Fibroblast of villous mesenchyme (primary cell): Measurements from ENCODE around the gene RPS6KB2. TPM values are rescaled to one million over a fixed set of nuclear protein-coding genes. Genes with fewer than 3 reads are reported as not detected.

ENCODE experiments used
- DNase-seq: peaks from one replicate; pipeline ENCODE4 v3.0.0-alpha.2; 2010; ENCODE audit warnings: low read depth
- H3K4me3 ChIP-seq: 2 replicates; pipeline ENCODE4 v1.5.1; 2011; ENCODE audit warnings: low read depth, mild to moderate bottlenecking, low read length
- total RNA-seq: library from RNA; depleted of rRNA; stranded (reverse); fragments of >200 nt; gene quantifications from 2 replicates; pipeline ENCODE4 v1.2.3, GENCODE V29; 2012
- TF ChIP-seq, protein P1 (sequence below): IDR thresholded peaks from 2 replicates; pipeline ENCODE4 v1.5.1; 2012; ENCODE audit warnings: low read depth, mild to moderate bottlenecking, low read length; ENCODE audit not compliant: insufficient read depth

RPS6KB2 gene
- total RNA-seq, 1 donor: 42.3 TPM

DNA sequence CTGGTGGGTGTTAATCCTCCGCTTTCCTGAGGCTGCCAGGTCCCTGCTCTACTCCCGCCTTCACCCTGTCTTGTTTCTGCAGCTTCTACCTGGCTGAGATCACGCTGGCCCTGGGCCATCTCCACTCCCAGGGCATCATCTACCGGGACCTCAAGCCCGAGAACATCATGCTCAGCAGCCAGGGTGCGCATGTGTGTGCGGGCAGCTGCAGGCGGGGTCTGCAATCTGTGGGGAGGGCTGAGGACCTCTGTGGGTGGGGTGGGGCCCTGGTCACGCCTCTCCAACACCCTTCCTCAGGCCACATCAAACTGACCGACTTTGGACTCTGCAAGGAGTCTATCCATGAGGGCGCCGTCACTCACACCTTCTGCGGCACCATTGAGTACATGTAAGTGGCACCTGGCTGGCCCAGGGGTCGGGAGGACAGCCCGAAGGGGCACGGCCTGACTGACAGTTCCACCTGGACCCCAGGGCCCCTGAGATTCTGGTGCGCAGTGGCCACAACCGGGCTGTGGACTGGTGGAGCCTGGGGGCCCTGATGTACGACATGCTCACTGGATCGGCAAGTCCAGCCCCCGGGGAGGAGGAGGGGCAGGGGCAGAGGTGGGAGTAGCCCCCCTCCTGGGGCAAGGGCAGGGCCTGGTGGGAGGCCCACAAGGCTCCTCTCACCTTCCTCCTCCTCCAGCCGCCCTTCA lies 4.5 kb downstream of the RPS6KB2 start:
- DNase-seq: no peak
- TF ChIP-seq, protein P1, sequence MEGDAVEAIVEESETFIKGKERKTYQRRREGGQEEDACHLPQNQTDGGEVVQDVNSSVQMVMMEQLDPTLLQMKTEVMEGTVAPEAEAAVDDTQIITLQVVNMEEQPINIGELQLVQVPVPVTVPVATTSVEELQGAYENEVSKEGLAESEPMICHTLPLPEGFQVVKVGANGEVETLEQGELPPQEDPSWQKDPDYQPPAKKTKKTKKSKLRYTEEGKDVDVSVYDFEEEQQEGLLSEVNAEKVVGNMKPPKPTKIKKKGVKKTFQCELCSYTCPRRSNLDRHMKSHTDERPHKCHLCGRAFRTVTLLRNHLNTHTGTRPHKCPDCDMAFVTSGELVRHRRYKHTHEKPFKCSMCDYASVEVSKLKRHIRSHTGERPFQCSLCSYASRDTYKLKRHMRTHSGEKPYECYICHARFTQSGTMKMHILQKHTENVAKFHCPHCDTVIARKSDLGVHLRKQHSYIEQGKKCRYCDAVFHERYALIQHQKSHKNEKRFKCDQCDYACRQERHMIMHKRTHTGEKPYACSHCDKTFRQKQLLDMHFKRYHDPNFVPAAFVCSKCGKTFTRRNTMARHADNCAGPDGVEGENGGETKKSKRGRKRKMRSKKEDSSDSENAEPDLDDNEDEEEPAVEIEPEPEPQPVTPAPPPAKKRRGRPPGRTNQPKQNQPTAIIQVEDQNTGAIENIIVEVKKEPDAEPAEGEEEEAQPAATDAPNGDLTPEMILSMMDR: no peak
- H3K4me3 ChIP-seq: no peak overlapping the region

DNA sequence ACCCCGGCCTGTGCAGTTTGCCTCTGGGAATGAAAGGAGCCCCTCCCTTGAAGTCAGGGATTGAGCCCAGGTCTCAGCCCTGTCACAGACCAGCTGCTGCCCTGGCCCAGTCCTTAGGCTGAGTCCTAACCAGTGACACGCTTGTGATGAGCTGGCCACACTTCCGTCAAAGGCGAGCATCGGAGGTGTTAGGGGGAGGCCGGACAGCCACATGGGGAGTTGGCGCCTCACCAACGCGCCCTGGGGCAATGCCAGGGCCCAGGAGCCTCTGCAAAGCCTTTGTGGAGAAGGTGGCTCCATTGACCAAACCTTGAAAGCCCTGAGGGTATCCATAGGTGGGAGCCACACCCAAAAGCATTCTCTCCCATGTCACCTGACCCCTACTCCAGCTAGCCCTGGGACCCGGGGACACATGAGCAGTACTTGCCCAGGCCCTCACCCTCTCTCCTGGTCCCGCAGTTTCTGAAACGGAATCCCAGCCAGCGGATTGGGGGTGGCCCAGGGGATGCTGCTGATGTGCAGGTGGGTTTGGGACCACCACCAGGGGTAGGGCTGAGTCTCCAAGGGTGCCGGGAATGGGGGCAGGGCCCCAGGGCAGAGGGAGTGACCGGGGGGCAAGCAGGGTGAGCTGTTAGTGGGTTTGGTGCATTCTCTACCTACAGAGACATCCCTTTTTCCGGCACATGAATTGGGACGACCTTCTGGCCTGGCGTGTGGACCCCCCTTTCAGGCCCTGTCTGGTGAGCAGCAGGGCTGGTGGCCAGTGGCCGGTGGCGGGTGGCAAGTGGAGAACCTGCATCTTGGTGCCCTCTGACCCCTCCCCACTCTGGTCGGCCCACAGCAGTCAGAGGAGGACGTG lies 5.5 kb downstream of the RPS6KB2 start:
- DNase-seq: no peak
- no peak overlapping the region for H3K4me3 ChIP-seq
- TF ChIP-seq, protein P1: no peak

DNA sequence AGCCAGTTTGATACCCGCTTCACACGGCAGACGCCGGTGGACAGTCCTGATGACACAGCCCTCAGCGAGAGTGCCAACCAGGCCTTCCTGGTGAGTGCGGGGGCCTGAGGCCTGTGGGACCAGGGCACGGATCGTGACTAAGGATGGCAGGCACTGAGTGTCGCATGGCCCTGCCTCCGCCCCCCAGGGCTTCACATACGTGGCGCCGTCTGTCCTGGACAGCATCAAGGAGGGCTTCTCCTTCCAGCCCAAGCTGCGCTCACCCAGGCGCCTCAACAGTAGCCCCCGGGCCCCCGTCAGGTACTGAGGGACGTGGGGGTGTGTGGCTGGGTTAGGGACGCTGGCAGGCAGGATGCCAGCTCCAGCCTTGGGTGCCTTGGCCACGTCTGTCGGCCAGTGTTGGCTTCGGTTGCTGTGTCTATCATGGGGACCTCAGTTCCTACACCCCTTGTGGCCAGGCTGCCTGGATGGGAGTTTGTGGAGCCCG lies 6.1 kb downstream of the RPS6KB2 start:
- no peak for DNase-seq
- H3K4me3 ChIP-seq: no peak overlapping the region
- TF ChIP-seq, protein P1: no peak

DNA sequence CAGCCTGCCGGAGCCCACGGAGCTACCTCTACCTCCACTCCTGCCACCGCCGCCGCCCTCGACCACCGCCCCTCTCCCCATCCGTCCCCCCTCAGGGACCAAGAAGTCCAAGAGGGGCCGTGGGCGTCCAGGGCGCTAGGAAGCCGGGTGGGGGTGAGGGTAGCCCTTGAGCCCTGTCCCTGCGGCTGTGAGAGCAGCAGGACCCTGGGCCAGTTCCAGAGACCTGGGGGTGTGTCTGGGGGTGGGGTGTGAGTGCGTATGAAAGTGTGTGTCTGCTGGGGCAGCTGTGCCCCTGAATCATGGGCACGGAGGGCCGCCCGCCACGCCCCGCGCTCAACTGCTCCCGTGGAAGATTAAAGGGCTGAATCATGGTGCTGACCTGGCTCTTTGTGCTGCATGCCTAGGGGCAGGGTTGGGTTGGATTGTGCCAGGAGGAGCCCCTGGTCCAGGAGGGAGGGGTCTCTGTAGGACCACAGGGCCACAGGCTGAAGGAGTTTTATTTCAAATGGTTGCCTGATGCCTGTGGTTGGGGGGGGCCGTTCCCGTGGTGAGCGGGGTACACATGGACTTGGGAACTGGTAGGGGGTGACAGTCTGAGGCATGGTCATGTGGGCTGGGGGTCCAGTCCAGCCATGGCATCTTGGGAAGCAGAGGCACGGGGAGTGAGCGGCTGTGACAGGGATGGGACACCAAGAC lies 6.9 kb downstream of the RPS6KB2 start:
- no peak overlapping the region for H3K4me3 ChIP-seq
- TF ChIP-seq, protein P1: no peak
- no peak for DNase-seq

DNA sequence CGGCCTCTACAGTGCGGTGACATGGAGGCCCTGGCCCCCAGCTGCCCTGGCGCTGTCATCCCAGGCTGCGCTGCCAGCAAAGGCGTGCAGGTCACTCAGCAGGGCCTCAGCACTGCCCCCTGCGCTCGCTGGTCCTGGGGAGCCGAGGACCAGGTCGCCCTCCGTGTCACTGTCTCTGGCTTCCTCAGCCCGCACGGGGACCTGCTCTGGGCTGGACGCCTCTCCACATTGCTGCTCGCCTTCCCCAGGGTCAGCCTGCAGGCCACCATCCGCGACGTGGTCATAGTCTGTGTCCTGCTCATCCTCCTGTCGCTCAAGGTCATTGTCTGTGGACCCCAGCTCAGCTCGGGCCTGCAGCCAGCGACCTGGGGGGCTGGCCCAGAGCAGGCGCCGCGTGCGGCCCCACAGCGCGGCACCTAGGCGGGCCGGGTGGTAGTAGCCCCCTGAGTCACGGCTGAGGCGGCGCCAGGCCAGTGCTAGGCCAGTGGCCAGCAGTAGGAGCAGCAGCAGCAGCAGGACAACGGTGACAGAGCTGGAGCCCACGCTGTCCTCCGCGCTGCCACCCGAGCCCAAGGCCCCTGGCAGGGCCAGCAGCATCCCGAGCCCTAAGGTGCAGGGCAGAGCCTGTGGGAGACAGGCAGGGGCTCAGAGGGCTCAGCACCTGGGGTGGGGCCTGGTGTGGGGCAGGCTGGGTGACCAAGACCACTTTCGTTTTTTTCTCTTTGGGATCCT lies 7.6 kb downstream of the RPS6KB2 start:
- DNase-seq: no peak
- TF ChIP-seq, protein P1: no peak
- H3K4me3 ChIP-seq: no peak overlapping the region

DNA sequence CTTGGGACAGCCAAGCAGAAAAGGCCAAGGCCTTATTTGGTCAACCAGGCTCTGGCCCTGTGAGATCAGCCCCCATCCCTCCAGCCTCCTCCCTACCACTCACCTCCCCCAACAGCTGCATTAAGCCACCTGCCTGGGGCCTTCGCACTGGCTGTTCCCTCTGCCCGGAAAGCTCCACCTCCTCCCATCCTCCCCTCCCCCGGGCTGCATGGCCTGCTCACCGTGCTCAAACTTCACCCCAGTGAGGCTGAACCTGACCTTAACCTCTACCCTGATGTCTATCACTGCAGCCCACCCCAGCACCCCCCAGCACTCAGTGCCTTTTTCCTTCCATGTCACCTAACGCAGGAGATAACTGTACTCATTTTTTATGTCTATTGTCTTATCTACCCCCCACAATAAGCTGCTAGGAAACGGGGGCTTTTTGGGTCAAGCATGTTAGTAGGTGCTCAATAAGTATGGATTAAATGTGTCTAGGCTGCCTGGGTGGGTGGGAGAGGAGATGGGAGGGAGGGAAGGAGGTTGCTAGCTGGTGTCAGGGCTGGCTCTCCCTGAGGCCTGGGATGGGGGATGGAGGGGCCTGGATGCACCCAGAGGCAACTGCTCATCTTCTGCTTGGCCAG lies 8.3 kb downstream of the RPS6KB2 start:
- TF ChIP-seq, protein P1: no peak
- DNase-seq: no peak

More for the DNA sequence above, 8.3 kb downstream of the RPS6KB2 start:
- no peak overlapping the region for H3K4me3 ChIP-seq
